Subcutaneous adipose tissue (tissue), 4 donors: ENCODE results near the gene ADAM10. TPM values are rescaled to one million over a fixed set of nuclear protein-coding genes. Genes with fewer than 3 reads are reported as not detected.

ENCODE experiments used
- CTCF ChIP-seq: fragments of 450-650 bp; IDR thresholded peaks from one replicate; pipeline ENCODE4 v1.5.1; 2016; ENCODE audit warnings: low read depth, mild to moderate bottlenecking, control low read depth, antibody characterized with exemption, moderate library complexity
- total RNA-seq, 4 donors: library from RNA; depleted of rRNA; stranded (reverse); fragments of >200 nt; gene quantifications; one replicate each; pipeline ENCODE4 v1.1.0, GENCODE V29; 2016

Gene ADAM10
- total RNA-seq, 4 donors from 2014 or later, result 55.4 to 105 (median 57.6) TPM

DNA sequence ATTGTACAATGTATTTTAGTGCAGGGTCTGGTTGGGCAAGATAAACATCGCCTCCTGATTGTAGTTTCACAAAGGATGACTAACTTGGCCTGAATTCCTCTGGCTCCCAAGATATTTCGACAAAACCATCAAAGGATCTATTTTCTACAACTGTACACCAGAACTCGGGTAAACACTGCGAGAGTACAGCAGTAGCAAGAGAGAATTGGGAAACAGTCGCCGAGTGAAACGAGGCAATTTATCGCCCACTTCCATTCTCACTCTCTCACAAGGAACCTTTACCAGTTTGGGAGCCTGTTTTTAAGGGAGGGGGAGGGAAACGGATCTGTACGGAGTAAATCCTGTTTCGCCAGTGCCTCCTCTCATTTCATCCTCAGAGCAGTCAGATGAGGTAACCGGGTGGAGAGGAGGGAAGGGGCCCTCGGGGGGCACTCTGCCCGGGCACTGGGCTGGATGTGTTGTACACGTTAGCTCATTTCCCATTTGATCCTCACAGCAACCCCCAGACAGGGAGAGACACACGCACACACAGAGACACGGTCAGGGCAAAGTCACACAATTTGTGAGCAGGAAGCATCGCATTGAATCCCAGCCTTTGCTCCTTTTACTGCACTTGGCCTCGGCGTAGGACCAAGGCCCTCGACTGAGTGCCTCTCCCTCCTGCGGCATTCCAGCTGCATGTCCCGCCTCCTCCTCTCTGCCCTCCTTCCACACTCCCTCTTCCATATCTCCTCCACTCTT lies 197.6 kb downstream of the ADAM10 start:
- TF ChIP-seq CTCF, result no peak

- TF ChIP-seq CTCF, result no peak
Measured at GRCh38 chr15:58551084-58551763, 198.3 kb downstream of the ADAM10 start.

DNA sequence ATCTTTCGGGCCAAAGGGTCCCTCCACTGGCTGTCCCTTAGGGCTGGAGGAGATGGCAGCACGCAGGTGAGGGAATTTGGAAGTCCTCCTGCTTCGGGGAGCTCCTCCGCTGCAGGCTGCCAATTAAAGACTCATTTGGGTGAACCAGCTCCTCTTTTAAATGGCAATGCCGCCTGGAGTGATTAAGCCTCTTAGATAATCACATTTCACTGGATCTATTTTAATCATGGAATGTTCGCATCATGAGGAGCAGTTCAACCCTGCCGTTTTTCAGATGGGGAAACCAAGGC lies 199.8 kb downstream of the ADAM10 start:
- no peak for TF ChIP-seq CTCF

- no peak for TF ChIP-seq CTCF
Measured at GRCh38 chr15:58549013-58549784, 200.3 kb downstream of the ADAM10 start.

GRCh38 chr15:58548308-58549012 lies 201.0 kb downstream of the ADAM10 start:
- no peak for TF ChIP-seq CTCF

- TF ChIP-seq CTCF, result no peak
Measured at GRCh38 chr15:58547628-58548307, 201.7 kb downstream of the ADAM10 start.
